SK-N-SH treated with all-trans-retinoic acid at 6 μM for 48 hours (cell line): ENCODE measurements around the gene LAMC1.

Source experiments
- ARNTL ChIP-seq: fragments of 450-650 bp; formaldehyde crosslinking; IDR thresholded peaks from 2 replicates; pipeline ENCODE4 v1.5.0; 2020; ENCODE audit warnings: low read depth, mild to moderate bottlenecking, moderate library complexity, borderline replicate concordance
- SNAI2 ChIP-seq: fragments of 250-450 bp; sonication (Bioruptor Pico); IDR thresholded peaks from 2 replicates; pipeline ENCODE4 v1.5.0; 2020; ENCODE audit warnings: mild to moderate bottlenecking, moderate library complexity
- TF ChIP-seq, protein P1 (sequence below): fragments of 250-450 bp; sonication (Bioruptor Pico); IDR thresholded peaks from 2 replicates; pipeline ENCODE4 v1.8.0; 2021; ENCODE audit warnings: low read depth, mild to moderate bottlenecking, moderate library complexity, borderline replicate concordance

DNA sequence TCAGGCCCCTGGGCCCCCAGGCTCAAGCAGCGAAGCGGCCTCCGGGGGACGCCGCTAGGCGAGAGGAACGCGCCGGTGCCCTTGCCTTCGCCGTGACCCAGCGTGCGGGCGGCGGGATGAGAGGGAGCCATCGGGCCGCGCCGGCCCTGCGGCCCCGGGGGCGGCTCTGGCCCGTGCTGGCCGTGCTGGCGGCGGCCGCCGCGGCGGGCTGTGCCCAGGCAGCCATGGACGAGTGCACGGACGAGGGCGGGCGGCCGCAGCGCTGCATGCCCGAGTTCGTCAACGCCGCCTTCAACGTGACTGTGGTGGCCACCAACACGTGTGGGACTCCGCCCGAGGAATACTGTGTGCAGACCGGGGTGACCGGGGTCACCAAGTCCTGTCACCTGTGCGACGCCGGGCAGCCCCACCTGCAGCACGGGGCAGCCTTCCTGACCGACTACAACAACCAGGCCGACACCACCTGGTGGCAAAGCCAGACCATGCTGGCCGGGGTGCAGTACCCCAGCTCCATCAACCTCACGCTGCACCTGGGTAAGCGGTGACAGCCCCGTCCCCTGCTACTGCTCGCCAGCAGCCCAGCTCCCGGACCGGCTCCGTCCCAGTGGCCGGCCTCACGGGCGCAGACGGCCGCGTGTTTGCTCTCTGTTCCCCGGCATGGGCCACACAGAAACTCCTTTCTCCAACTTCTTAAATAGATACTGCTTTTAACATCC lies 539 bp downstream of the LAMC1 start:
- TF ChIP-seq ARNTL (CRISPR knock-in tag) (no peak), SNAI2 (CRISPR knock-in tag) (no peak)
- TF ChIP-seq, protein P1, sequence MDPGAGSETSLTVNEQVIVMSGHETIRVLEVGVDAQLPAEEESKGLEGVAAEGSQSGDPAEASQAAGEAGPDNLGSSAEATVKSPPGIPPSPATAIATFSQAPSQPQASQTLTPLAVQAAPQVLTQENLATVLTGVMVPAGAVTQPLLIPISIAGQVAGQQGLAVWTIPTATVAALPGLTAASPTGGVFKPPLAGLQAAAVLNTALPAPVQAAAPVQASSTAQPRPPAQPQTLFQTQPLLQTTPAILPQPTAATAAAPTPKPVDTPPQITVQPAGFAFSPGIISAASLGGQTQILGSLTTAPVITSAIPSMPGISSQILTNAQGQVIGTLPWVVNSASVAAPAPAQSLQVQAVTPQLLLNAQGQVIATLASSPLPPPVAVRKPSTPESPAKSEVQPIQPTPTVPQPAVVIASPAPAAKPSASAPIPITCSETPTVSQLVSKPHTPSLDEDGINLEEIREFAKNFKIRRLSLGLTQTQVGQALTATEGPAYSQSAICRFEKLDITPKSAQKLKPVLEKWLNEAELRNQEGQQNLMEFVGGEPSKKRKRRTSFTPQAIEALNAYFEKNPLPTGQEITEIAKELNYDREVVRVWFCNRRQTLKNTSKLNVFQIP (CRISPR knock-in tag) = no peak
